Keratinocyte (primary cell): Measurements from ENCODE around the gene PIP4K2A.

Source experiments
- CTCF ChIP-seq, 3 experiments: IDR thresholded peaks in 1 of 3; conservative IDR thresholded peaks in 1 of 3; optimal IDR thresholded peaks in 1 of 3; 2 replicates in 2 of 3; 3 replicates in 1 of 3; pipeline versions ENCODE3 to v1.5.1; 2011; ENCODE audit warnings: low read length in 3 of 3, mild to moderate bottlenecking in 3 of 3, moderate library complexity in 2 of 3, control low read depth in 1 of 3, inconsistent platforms in 1 of 3; ENCODE audit not compliant: insufficient read depth in 2 of 3; ENCODE audit errors: extremely low read depth in 1 of 3
- EZH2 ChIP-seq: IDR thresholded peaks from one replicate; pipeline ENCODE4 v1.6.1; 2012; ENCODE audit warnings: inconsistent platforms, mild to moderate bottlenecking, low read length, moderate library complexity

- TF ChIP-seq CTCF (optimal IDR thresholded peaks at IDR 0.05 in 1 of 3, IDR thresholded peaks at IDR 0.05 in 1 of 3, conservative IDR thresholded peaks at IDR 0.05 in 1 of 3; ENCODE audit: extremely low read depth in 1 of 3, insufficient read depth in 2 of 3, low read length in 3 of 3) (no peak), EZH2 (no peak)
Observed at GRCh38 chr10:22561909-22562308, 152.5 kb downstream of the PIP4K2A start.
